B cell (primary cell): ENCODE measurements around the gene AGRN. TPM values are rescaled to one million over a fixed set of nuclear protein-coding genes. Genes with fewer than 3 reads are reported as not detected.
"Not testable (repeated sequence)": the region's sequence is repeated elsewhere in the genome, so short reads cannot be mapped to it uniquely, and the experiment has no call there.

Experiments used
- ATAC-seq: fragments of 200-7000 bp; cut with Tn5 transposase; one replicate; pipeline ENCODE4 v1.10.0; 2021; ENCODE audit warnings: low read depth, mild to moderate bottlenecking, moderate number of reproducible peaks, moderate library complexity
- CTCF ChIA-PET: fragments of 350-600 bp; sonication (Branson Sonifier 250); formaldehyde crosslinking; loops from one replicate; lab custom pipeline; 2021; ENCODE audit warnings: antibody characterized with exemption, inconsistent platforms; lab: Charles Lee
- POLR2A ChIA-PET: fragments of 350-600 bp; sonication (Branson Sonifier 250); formaldehyde crosslinking; loops from one replicate; lab custom pipeline; 2021; ENCODE audit warnings: antibody characterized with exemption; lab: Charles Lee
- DNase-seq: peaks from one replicate; pipeline ENCODE4 v3.0.0; 2013
- H2AFZ ChIP-seq: 2 replicates; pipeline ENCODE4 v1.6.1; 2012; ENCODE audit warnings: mild to moderate bottlenecking, low read depth, low read length; ENCODE audit not compliant: insufficient read depth, poor library complexity, severe bottlenecking
- H3K27ac ChIP-seq, 2 donors: 1 replicate in 1 of 2; 2 replicates in 1 of 2; pipeline ENCODE4 v1.5.1; 2012 to 2013; ENCODE audit warnings: low read length in 2 of 2, mild to moderate bottlenecking in 2 of 2, moderate library complexity in 1 of 2
- H3K27me3 ChIP-seq, 4 experiments: fragments of 200-600 bp in 1 of 4; sonication (generic) in 1 of 4; replicated peaks in 1 of 4; 1 replicate in 2 of 4; 2 replicates in 2 of 4; pipeline versions ENCODE4 v1.6.1 to v1.7.0; 2013 to 2016; ENCODE audit warnings: low read length in 3 of 4, mild to moderate bottlenecking in 2 of 4, mixed read lengths in 1 of 4, moderate library complexity in 1 of 4; ENCODE audit not compliant: insufficient read depth in 4 of 4, control insufficient read depth in 3 of 4; ENCODE audit errors: control extremely low read depth in 1 of 4
- H3K36me3 ChIP-seq, 2 experiments: replicated peaks in 1 of 2; 1 replicate in 1 of 2; 2 replicates in 1 of 2; pipeline versions ENCODE4 v1.6.1 to v1.7.1; 2013; ENCODE audit warnings: low read length in 1 of 2; ENCODE audit not compliant: insufficient read depth in 2 of 2, control insufficient read depth in 1 of 2; ENCODE audit errors: control extremely low read depth in 1 of 2, extremely low read depth in 1 of 2
- H3K4me1 ChIP-seq, 2 donors: fragments of 200-600 bp in 1 of 2; sonication (generic) in 1 of 2; 1 replicate in 1 of 2; 2 replicates in 1 of 2; pipeline versions ENCODE4 v1.5.1 to v1.6.1; 2013 to 2017; ENCODE audit warnings: low read length in 2 of 2; ENCODE audit not compliant: control insufficient read depth in 2 of 2, insufficient read depth in 2 of 2
- H3K4me2 ChIP-seq: replicated peaks from 2 replicates; pipeline ENCODE3; 2012; ENCODE audit warnings: mild to moderate bottlenecking, low read depth, low read length; ENCODE audit not compliant: poor library complexity, severe bottlenecking
- H3K4me3 ChIP-seq, 5 experiments: fragments of 200-600 bp in 1 of 5; sonication (generic) in 1 of 5; 1 replicate in 3 of 5; 2 replicates in 2 of 5; pipeline versions ENCODE4 v1.5.1 to v1.7.0; 2011 to 2016; ENCODE audit warnings: low read length in 4 of 5, mild to moderate bottlenecking in 4 of 5, low read depth in 2 of 5, control low read depth in 1 of 5, moderate library complexity in 1 of 5; ENCODE audit not compliant: insufficient read depth in 1 of 5; ENCODE audit errors: control extremely low read depth in 1 of 5, extremely low read depth in 1 of 5
- H3K79me2 ChIP-seq: fragments of 200-600 bp; sonication (generic); one replicate; pipeline ENCODE4 v1.6.0; 2016; ENCODE audit warnings: low read length; ENCODE audit not compliant: control insufficient read depth, insufficient read depth
- H3K9ac ChIP-seq: fragments of 200-600 bp; sonication (generic); 2 replicates; pipeline ENCODE4 v1.6.1; 2017; ENCODE audit warnings: mild to moderate bottlenecking, low read length, moderate library complexity
- H3K9me3 ChIP-seq, 3 donors: one replicate each; pipeline versions ENCODE4 v1.6.1 to v1.7.1; 2013; ENCODE audit warnings: low read length in 2 of 3; ENCODE audit not compliant: control insufficient read depth in 2 of 3, insufficient read depth in 1 of 3; ENCODE audit errors: control extremely low read depth in 1 of 3
- H4K20me1 ChIP-seq: 2 replicates; pipeline ENCODE4 v1.6.0; 2012; ENCODE audit warnings: mild to moderate bottlenecking, low read length; ENCODE audit not compliant: insufficient read depth, control insufficient read depth, poor library complexity, severe bottlenecking
- H3K27ac Mint-ChIP-seq: one replicate; pipeline ENCODE4 v1.8.0; 2021; ENCODE audit warnings: mixed read lengths
- H3K27me3 Mint-ChIP-seq: one replicate; pipeline ENCODE4 v1.8.0; 2021; ENCODE audit warnings: mixed read lengths
- H3K4me1 Mint-ChIP-seq: one replicate; pipeline ENCODE4 v1.8.0; 2021; ENCODE audit warnings: mixed read lengths
- H3K4me3 Mint-ChIP-seq: one replicate; pipeline ENCODE4 v1.8.0; 2021; ENCODE audit warnings: mixed read lengths
- H3K9me3 Mint-ChIP-seq: one replicate; pipeline ENCODE4 v1.8.0; 2022; ENCODE audit warnings: mixed read lengths; ENCODE audit not compliant: insufficient read depth
- CTCF ChIP-seq: fragments of 200-600 bp; IDR thresholded peaks from one replicate; pipeline ENCODE4 v1.8.0; 2022; ENCODE audit warnings: antibody characterized with exemption, mild to moderate bottlenecking
- EZH2 ChIP-seq: IDR thresholded peaks from 2 replicates; pipeline ENCODE4 v1.6.1; 2012; ENCODE audit warnings: borderline replicate concordance, low read depth, mild to moderate bottlenecking, moderate library complexity, low read length; ENCODE audit not compliant: insufficient read depth, poor library complexity, severe bottlenecking
- WGBS: methylation state at CpG from one replicate; pipeline ENCODE4 v1.1.5; 2013; ENCODE audit warnings: missing lambda C conversion rate; ENCODE audit not compliant: insufficient coverage; 5-methylcytosine and 5-hydroxymethylcytosine counted together
- intact Hi-C: fragments of 100-400 bp; cut with micrococcal nuclease; formaldehyde crosslinking; loops from one replicate; pipeline ENCODE4 v1.10.0; 2022
- polyA plus RNA-seq: library from polyadenylated mRNA; depleted of rRNA; stranded (reverse); fragments of >200 nt; gene quantifications from 2 replicates; pipeline ENCODE4 v1.2.3, GENCODE V29; 2012
- total RNA-seq, 2 donors: library from RNA; stranded (reverse); fragments of 120-200 nt in 1 of 2; gene quantifications; 1 replicate in 1 of 2; 2 replicates in 1 of 2; pipeline versions ENCODE4 v1.2.3 to v1.2.4, GENCODE V29; 2013 to 2022

Gene AGRN
- total and polyA plus RNA-seq, 2 donors (not counting 1 experiment from before 2014, with no cell fraction given): 7.3 to 31.3 TPM

- Histone ChIP-seq H3K4me2 (no peak overlapping the region), H2AFZ (no peak overlapping the region), H3K27me3 (peaks cover 0 to 30% (median 4%) of the 10 kb centered on the region in 4 experiments), H3K4me1 (peaks cover 18 to 20% of the 10 kb centered on the region in 2 donors), H3K36me3 (no peaks in the 10 kb centered on the region), H3K9ac (no peak overlapping the region), H3K27ac (no peak overlapping the region), H4K20me1 (no peaks in the 10 kb centered on the region), H3K4me3 (no peak overlapping the region), H3K9me3 (peaks cover 0 to 4% (median 0%) of the 10 kb centered on the region in 3 donors), H3K79me2 (no peaks in the 10 kb centered on the region)
- DNase-seq (no peak), ATAC-seq (no peak)
- 59% methylated on average over 15 of the region's 21 CpGs for WGBS
- Mint-ChIP-seq H3K27me3 (peaks cover 5% of the 10 kb centered on the region), H3K4me3 (no peak overlapping the region), H3K4me1 (peaks cover 12% of the 10 kb centered on the region), H3K27ac (no peak overlapping the region), H3K9me3 (no peaks in the 10 kb centered on the region)
- intact Hi-C loops: no loop called here
- ChIA-PET CTCF (interaction anchor here (1.0 kb wide), 1 partner anchor 12 kb away, joined by 3 read pairs; no protein-coding TSS in a partner anchor), POLR2A (interaction anchor here (0.5 kb wide), 1 partner anchor 36 kb away, joined by 9 read pairs; no protein-coding TSS in a partner anchor)
- TF ChIP-seq EZH2 (no peak), CTCF (no peak)
These were observed 55.4 kb downstream of the AGRN start for GRCh38 chr1:1075148-1075935.

- H2AFZ ChIP-seq, H3K4me3 ChIP-seq, H4K20me1 ChIP-seq, H3K27me3 Mint-ChIP-seq, H3K27ac ChIP-seq, H3K4me2 ChIP-seq, H3K9me3 ChIP-seq, H3K36me3 ChIP-seq, H3K79me2 ChIP-seq, H3K4me3 Mint-ChIP-seq, H3K27ac Mint-ChIP-seq, ATAC-seq, H3K9me3 Mint-ChIP-seq, H3K9ac ChIP-seq, DNase-seq, intact Hi-C loops, CTCF ChIA-PET, POLR2A ChIA-PET, H3K4me1 Mint-ChIP-seq: not testable (repeated sequence)
- H3K4me1 ChIP-seq: peaks cover 11 to 14% of the 10 kb centered on the region in 2 donors
- peaks cover 0 to 30% (median 4%) of the 10 kb centered on the region in 4 experiments for H3K27me3 ChIP-seq
- WGBS: no CpG with 5 or more reads among the region's 21 CpGs
These were observed 57.5 kb downstream of the AGRN start for GRCh38 chr1:1077396-1077795.
